Keratinocyte (primary cell): ENCODE results near the gene GPR22. TPM values are rescaled to one million over a fixed set of nuclear protein-coding genes. Genes with fewer than 3 reads are reported as not detected.

Experiments used
- DNase-seq: peaks from one replicate; pipeline ENCODE4 v3.0.0-alpha.2; 2011; ENCODE audit warnings: low read depth, missing footprints, low spot score
- FAIRE-seq: peaks from 2 replicates; lab custom pipeline; 2011; peaks lifted over from hg19 to GRCh38; lab: Jason Lieb, UNC
- H2AFZ ChIP-seq: 2 replicates; pipeline ENCODE4 v1.6.0; 2012; ENCODE audit warnings: low read length, control low read depth, inconsistent platforms; ENCODE audit not compliant: control insufficient read depth
- H3K27ac ChIP-seq: 2 replicates; pipeline ENCODE4 v1.5.1; 2011; ENCODE audit warnings: low read length; ENCODE audit not compliant: control insufficient read depth, insufficient read depth
- H3K27me3 ChIP-seq: 3 replicates; pipeline ENCODE4 v1.6.0; 2011; ENCODE audit warnings: low read length; ENCODE audit not compliant: control insufficient read depth, insufficient read depth; ENCODE audit errors: extremely low read depth
- H3K36me3 ChIP-seq, 2 experiments: 2 replicates in 1 of 2; 3 replicates in 1 of 2; pipeline ENCODE4 v1.5.1; 2011; ENCODE audit warnings: low read length in 2 of 2, mild to moderate bottlenecking in 1 of 2; ENCODE audit not compliant: control insufficient read depth in 2 of 2, insufficient read depth in 2 of 2; ENCODE audit errors: extremely low read depth in 1 of 2
- H3K4me1 ChIP-seq: 3 replicates; pipeline ENCODE4 v1.5.1; 2011; ENCODE audit warnings: low read length; ENCODE audit not compliant: control insufficient read depth, insufficient read depth; ENCODE audit errors: extremely low read depth
- H3K4me2 ChIP-seq: 3 replicates; pipeline ENCODE4 v1.6.0; 2011; ENCODE audit warnings: low read depth, low read length; ENCODE audit not compliant: control insufficient read depth, insufficient read depth; ENCODE audit errors: extremely low read depth
- H3K4me3 ChIP-seq, 3 experiments: fragments of 200-600 bp in 1 of 3; sonication (generic) in 1 of 3; 2 replicates in 2 of 3; 3 replicates in 1 of 3; pipeline ENCODE4 v1.5.1; 2011 to 2016; ENCODE audit warnings: low read length in 3 of 3, mild to moderate bottlenecking in 3 of 3, control low read depth in 2 of 3, inconsistent platforms in 1 of 3, low read depth in 1 of 3, mixed read lengths in 1 of 3, mixed run types in 1 of 3, moderate library complexity in 1 of 3; ENCODE audit not compliant: control insufficient read depth in 2 of 3, insufficient read depth in 2 of 3; ENCODE audit errors: extremely low read depth in 1 of 3
- H3K79me2 ChIP-seq: 2 replicates; pipeline ENCODE4 v1.6.0; 2012; ENCODE audit warnings: low read length; ENCODE audit not compliant: control insufficient read depth, insufficient read depth
- H3K9ac ChIP-seq: 3 replicates; pipeline ENCODE4 v1.6.0; 2011; ENCODE audit warnings: low read length; ENCODE audit not compliant: control insufficient read depth, insufficient read depth; ENCODE audit errors: extremely low read depth
- H3K9me1 ChIP-seq: 3 replicates; pipeline ENCODE4 v1.6.0; 2011; ENCODE audit warnings: low read length; ENCODE audit not compliant: control insufficient read depth, insufficient read depth; ENCODE audit errors: extremely low read depth
- H3K9me3 ChIP-seq: 2 replicates; pipeline ENCODE4 v1.5.1; 2012; ENCODE audit warnings: low read depth, low read length; ENCODE audit not compliant: control insufficient read depth
- H4K20me1 ChIP-seq: 3 replicates; pipeline ENCODE4 v1.6.0; 2011; ENCODE audit warnings: low read length; ENCODE audit not compliant: control insufficient read depth, insufficient read depth; ENCODE audit errors: extremely low read depth
- EZH2 ChIP-seq: IDR thresholded peaks from one replicate; pipeline ENCODE4 v1.6.1; 2012; ENCODE audit warnings: inconsistent platforms, mild to moderate bottlenecking, low read length, moderate library complexity
- dilution Hi-C: fragments of 300-500 bp; cut with MboI; formaldehyde crosslinking; loops from one replicate; pipeline ENCODE4 v1.7.0; 2020; ENCODE audit warnings: low sequenced_read_pairs; ENCODE audit not compliant: extremely low pct_ligation_motif_present
- polyA plus RNA-seq, 5 experiments: library from polyadenylated mRNA; depleted of rRNA in 3 of 5; stranded (reverse) in 3 of 5; stranded (forward) in 1 of 5; unstranded in 1 of 5; fragments of >200 nt; gene quantifications; 1 replicate in 1 of 5; 2 replicates in 3 of 5; 3 replicates in 1 of 5; pipeline versions ENCODE4 v1.2.1 to v1.2.3, GENCODE V29; 2011 to 2012; ENCODE audit warnings: missing spikeins in 2 of 5, low read depth in 1 of 5, low replicate concordance in 1 of 5
- TF ChIP-seq, protein P1 (sequence below), 3 experiments: IDR thresholded peaks in 1 of 3; conservative IDR thresholded peaks in 1 of 3; optimal IDR thresholded peaks in 1 of 3; 2 replicates in 2 of 3; 3 replicates in 1 of 3; pipeline versions ENCODE3 to v1.5.1; 2011; ENCODE audit warnings: low read length in 3 of 3, mild to moderate bottlenecking in 3 of 3, moderate library complexity in 2 of 3, control low read depth in 1 of 3, inconsistent platforms in 1 of 3; ENCODE audit not compliant: insufficient read depth in 2 of 3; ENCODE audit errors: extremely low read depth in 1 of 3

The GPR22 gene
- polyA plus RNA-seq, 1 donor (not counting 4 experiments of a cell fraction or from before 2014, with no cell fraction given) = not detected

DNA sequence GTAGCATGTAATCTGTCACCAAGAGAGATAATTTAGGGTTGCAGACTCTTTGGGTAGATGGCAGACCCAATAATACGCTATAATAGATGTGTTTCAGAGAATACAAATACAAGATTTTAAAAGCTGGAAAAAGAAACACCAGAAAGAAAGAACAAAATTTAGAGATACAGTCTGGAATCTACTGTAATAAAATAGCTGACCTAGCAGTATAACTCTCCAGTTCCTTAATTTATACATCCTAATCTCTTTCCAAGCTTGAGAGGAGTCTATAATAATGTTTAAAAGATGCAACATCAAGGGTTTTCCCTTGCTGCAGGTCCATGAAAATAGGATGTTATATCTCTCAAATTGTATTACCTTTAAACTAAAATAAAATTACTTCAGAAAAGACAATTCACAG, 27.2 kb upstream of the GPR22 start:
- DNase-seq = no peak
- Histone ChIP-seq H3K27ac (no peak overlapping the region), H3K9me3 (no peaks in the 10 kb centered on the region), H3K27me3 (no peaks in the 10 kb centered on the region), H3K36me3 (no peaks in the 10 kb centered on the region), H3K9ac (no peak overlapping the region), H2AFZ (no peak overlapping the region), H3K4me1 (peaks cover 8% of the 10 kb centered on the region), H4K20me1 (no peaks in the 10 kb centered on the region), H3K79me2 (no peaks in the 10 kb centered on the region), H3K4me3 (no peak overlapping the region), H3K9me1 (peaks cover 2% of the 10 kb centered on the region), H3K4me2 (no peak overlapping the region)
- dilution Hi-C loops = no loop called here
- FAIRE-seq = no peak
- TF ChIP-seq EZH2 = no peak
- TF ChIP-seq, protein P1, sequence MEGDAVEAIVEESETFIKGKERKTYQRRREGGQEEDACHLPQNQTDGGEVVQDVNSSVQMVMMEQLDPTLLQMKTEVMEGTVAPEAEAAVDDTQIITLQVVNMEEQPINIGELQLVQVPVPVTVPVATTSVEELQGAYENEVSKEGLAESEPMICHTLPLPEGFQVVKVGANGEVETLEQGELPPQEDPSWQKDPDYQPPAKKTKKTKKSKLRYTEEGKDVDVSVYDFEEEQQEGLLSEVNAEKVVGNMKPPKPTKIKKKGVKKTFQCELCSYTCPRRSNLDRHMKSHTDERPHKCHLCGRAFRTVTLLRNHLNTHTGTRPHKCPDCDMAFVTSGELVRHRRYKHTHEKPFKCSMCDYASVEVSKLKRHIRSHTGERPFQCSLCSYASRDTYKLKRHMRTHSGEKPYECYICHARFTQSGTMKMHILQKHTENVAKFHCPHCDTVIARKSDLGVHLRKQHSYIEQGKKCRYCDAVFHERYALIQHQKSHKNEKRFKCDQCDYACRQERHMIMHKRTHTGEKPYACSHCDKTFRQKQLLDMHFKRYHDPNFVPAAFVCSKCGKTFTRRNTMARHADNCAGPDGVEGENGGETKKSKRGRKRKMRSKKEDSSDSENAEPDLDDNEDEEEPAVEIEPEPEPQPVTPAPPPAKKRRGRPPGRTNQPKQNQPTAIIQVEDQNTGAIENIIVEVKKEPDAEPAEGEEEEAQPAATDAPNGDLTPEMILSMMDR (optimal IDR thresholded peaks at IDR 0.05 in 1 of 3, IDR thresholded peaks at IDR 0.05 in 1 of 3, conservative IDR thresholded peaks at IDR 0.05 in 1 of 3; ENCODE audit: extremely low read depth in 1 of 3, insufficient read depth in 2 of 3, low read length in 3 of 3) = no peak

DNA sequence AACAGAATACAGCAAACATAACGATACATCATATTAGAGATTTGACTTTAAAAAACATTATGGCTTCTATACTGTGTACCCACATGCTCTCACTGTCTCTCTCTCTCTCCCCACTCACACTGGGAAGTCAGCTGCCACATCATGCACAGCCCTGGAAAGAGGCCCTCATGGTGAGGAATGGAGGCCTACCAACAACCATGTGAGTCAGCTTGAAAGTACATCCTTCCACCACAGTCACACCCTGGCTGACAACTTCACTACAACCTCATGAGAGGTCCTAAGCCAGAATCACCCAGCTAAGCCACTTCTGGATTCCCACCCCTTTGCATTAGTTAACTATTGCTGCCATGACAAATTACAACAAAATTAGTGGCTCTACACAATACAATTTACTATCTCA, 23.3 kb upstream of the GPR22 start:
- Histone ChIP-seq H2AFZ (no peak overlapping the region), H3K79me2 (no peaks in the 10 kb centered on the region), H3K4me2 (no peak overlapping the region), H4K20me1 (no peaks in the 10 kb centered on the region), H3K36me3 (peaks cover 0 to 3% of the 10 kb centered on the region in 2 experiments), H3K27ac (peak overlapping the region; percentile 56), H3K9me1 (no peaks in the 10 kb centered on the region), H3K9me3 (no peaks in the 10 kb centered on the region), H3K9ac (no peak overlapping the region), H3K27me3 (no peaks in the 10 kb centered on the region), H3K4me3 (no peak overlapping the region), H3K4me1 (peaks cover 8% of the 10 kb centered on the region)
- dilution Hi-C loops = no loop called here
- FAIRE-seq (peak; percentile 84), DNase-seq (peak; percentile 19)
- TF ChIP-seq EZH2 = no peak
- TF ChIP-seq, protein P1 (optimal IDR thresholded peaks at IDR 0.05 in 1 of 3, IDR thresholded peaks at IDR 0.05 in 1 of 3, conservative IDR thresholded peaks at IDR 0.05 in 1 of 3; ENCODE audit: extremely low read depth in 1 of 3, insufficient read depth in 2 of 3, low read length in 3 of 3) = no peak
